Activated T-cell treated with anti-CD3 and anti-CD28 coated beads, Interleukin-2, amount 50 U/mL, for 72 hours (primary cell): ENCODE measurements around the gene TIFAB. TPM values are rescaled to one million over a fixed set of nuclear protein-coding genes. Genes with fewer than 3 reads are reported as not detected.

ENCODE experiments used
- ATAC-seq, 2 donors: fragments of 150-1000 bp; cut with Tn5 transposase; replicated peaks in 1 of 2; 2 replicates each; pipeline ENCODE4 v1.10.0; 2021; ENCODE audit warnings: moderate library complexity in 2 of 2, mild to moderate bottlenecking in 1 of 2
- DNase-seq, 2 donors: peaks; one replicate each; pipeline ENCODE4 v3.0.0; 2021 to 2022; ENCODE audit warnings: mixed read lengths in 1 of 2
- H3K27ac Mint-ChIP-seq: one replicate; pipeline ENCODE4 v1.8.0; 2022; ENCODE audit warnings: mild to moderate bottlenecking, moderate library complexity, mixed read lengths
- H3K27me3 Mint-ChIP-seq: one replicate; pipeline ENCODE4 v1.8.0; 2022; ENCODE audit warnings: low read depth, mixed read lengths
- H3K36me3 Mint-ChIP-seq, 2 donors: one replicate each; pipeline ENCODE4 v1.8.0; 2022; ENCODE audit warnings: mixed read lengths in 2 of 2, mild to moderate bottlenecking in 1 of 2; ENCODE audit not compliant: insufficient read depth in 2 of 2
- H3K4me1 Mint-ChIP-seq: one replicate; pipeline ENCODE4 v1.8.0; 2022; ENCODE audit warnings: low read depth, mixed read lengths
- H3K4me3 Mint-ChIP-seq, 2 donors: one replicate each; pipeline ENCODE4 v1.8.0; 2022; ENCODE audit warnings: mild to moderate bottlenecking in 2 of 2, mixed read lengths in 2 of 2, moderate library complexity in 2 of 2
- H3K9me3 Mint-ChIP-seq, 2 donors: one replicate each; pipeline ENCODE4 v1.8.0; 2022; ENCODE audit warnings: mixed read lengths in 2 of 2
- total RNA-seq, 2 donors: library from RNA; stranded (reverse); gene quantifications; one replicate each; pipeline ENCODE4 v1.2.3, GENCODE V29; 2022

Gene TIFAB
- total RNA-seq, 2 donors from 2014 or later = not detected

- ATAC-seq (no peak), DNase-seq (no peak)
- Mint-ChIP-seq H3K4me3 (no peak overlapping the region), H3K36me3 (no peaks in the 10 kb centered on the region), H3K27ac (no peak overlapping the region), H3K27me3 (peaks cover 19% of the 10 kb centered on the region), H3K4me1 (peaks cover 6% of the 10 kb centered on the region), H3K9me3 (no peaks in the 10 kb centered on the region)
Measured at GRCh38 chr5:135461481-135462151, 9.5 kb upstream of the TIFAB start.

- Mint-ChIP-seq H3K9me3 (no peaks in the 10 kb centered on the region), H3K27me3 (peaks cover 11% of the 10 kb centered on the region), H3K36me3 (no peaks in the 10 kb centered on the region), H3K4me3 (no peak overlapping the region), H3K27ac (no peak overlapping the region), H3K4me1 (peaks cover 4% of the 10 kb centered on the region)
- no peak for ATAC-seq
- no peak for DNase-seq
Measured at GRCh38 chr5:135460246-135461033, 8.3 kb upstream of the TIFAB start.

GRCh38 chr5:135458921-135459331 lies 6.8 kb upstream of the TIFAB start:
- H3K4me1 Mint-ChIP-seq = peaks cover 4% of the 10 kb centered on the region
- ATAC-seq (no peak), DNase-seq (no peak)
- H3K36me3 Mint-ChIP-seq = no peaks in the 10 kb centered on the region
- H3K27ac Mint-ChIP-seq = no peak overlapping the region
- no peak overlapping the region for H3K4me3 Mint-ChIP-seq
- no peaks in the 10 kb centered on the region for H3K9me3 Mint-ChIP-seq
- H3K27me3 Mint-ChIP-seq = peaks cover 2% of the 10 kb centered on the region

GRCh38 chr5:135458356-135458755 lies 6.2 kb upstream of the TIFAB start:
- H3K4me3 Mint-ChIP-seq = no peak overlapping the region
- peaks cover 4% of the 10 kb centered on the region for H3K27me3 Mint-ChIP-seq
- no peaks in the 10 kb centered on the region for H3K36me3 Mint-ChIP-seq
- DNase-seq (no peak), ATAC-seq (no peak)
- no peaks in the 10 kb centered on the region for H3K9me3 Mint-ChIP-seq
- peaks cover 4% of the 10 kb centered on the region for H3K4me1 Mint-ChIP-seq
- H3K27ac Mint-ChIP-seq = no peak overlapping the region

GRCh38 chr5:135457424-135458071 lies 5.4 kb upstream of the TIFAB start:
- Mint-ChIP-seq H3K4me1 (peaks cover 4% of the 10 kb centered on the region), H3K9me3 (no peaks in the 10 kb centered on the region), H3K4me3 (no peak overlapping the region), H3K36me3 (no peaks in the 10 kb centered on the region), H3K27ac (no peak overlapping the region), H3K27me3 (peaks cover 4% of the 10 kb centered on the region)
- peak; percentile 65 to 72 for DNase-seq
- peak; percentile 59 to 66 for ATAC-seq

GRCh38 chr5:135456238-135457099 lies 4.3 kb upstream of the TIFAB start:
- no peak overlapping the region for H3K4me3 Mint-ChIP-seq
- no peaks in the 10 kb centered on the region for H3K9me3 Mint-ChIP-seq
- no peaks in the 10 kb centered on the region for H3K36me3 Mint-ChIP-seq
- DNase-seq (peak in 1 of 2 donors; percentile 13), ATAC-seq (peak; percentile 38 to 64)
- H3K4me1 Mint-ChIP-seq = peaks cover 4% of the 10 kb centered on the region
- peaks cover 4% of the 10 kb centered on the region for H3K27me3 Mint-ChIP-seq
- no peak overlapping the region for H3K27ac Mint-ChIP-seq

- no peak overlapping the region for H3K4me3 Mint-ChIP-seq
- DNase-seq (no peak), ATAC-seq (no peak)
- no peaks in the 10 kb centered on the region for H3K9me3 Mint-ChIP-seq
- H3K36me3 Mint-ChIP-seq = no peaks in the 10 kb centered on the region
- no peak overlapping the region for H3K27ac Mint-ChIP-seq
- peaks cover 4% of the 10 kb centered on the region for H3K27me3 Mint-ChIP-seq
- H3K4me1 Mint-ChIP-seq = peaks cover 4% of the 10 kb centered on the region
Measured at GRCh38 chr5:135455876-135456237, 3.7 kb upstream of the TIFAB start.

GRCh38 chr5:135454946-135455345 lies 2.8 kb upstream of the TIFAB start:
- H3K27me3 Mint-ChIP-seq = peaks cover 4% of the 10 kb centered on the region
- H3K36me3 Mint-ChIP-seq = no peaks in the 10 kb centered on the region
- DNase-seq (no peak), ATAC-seq (no peak)
- H3K4me3 Mint-ChIP-seq = no peak overlapping the region
- peaks cover 4% of the 10 kb centered on the region for H3K4me1 Mint-ChIP-seq
- no peaks in the 10 kb centered on the region for H3K9me3 Mint-ChIP-seq
- H3K27ac Mint-ChIP-seq = no peak overlapping the region

- ATAC-seq = no peak
- Mint-ChIP-seq H3K4me3 (no peak overlapping the region), H3K4me1 (peaks cover 4% of the 10 kb centered on the region), H3K27ac (no peak overlapping the region), H3K9me3 (no peaks in the 10 kb centered on the region), H3K36me3 (no peaks in the 10 kb centered on the region), H3K27me3 (peaks cover 4% of the 10 kb centered on the region)
- DNase-seq = no peak
Measured at GRCh38 chr5:135453613-135454012, 1.5 kb upstream of the TIFAB start.

- H3K27ac Mint-ChIP-seq = no peak overlapping the region
- no peak overlapping the region for H3K4me3 Mint-ChIP-seq
- peaks cover 4% of the 10 kb centered on the region for H3K27me3 Mint-ChIP-seq
- ATAC-seq (no peak), DNase-seq (no peak)
- H3K36me3 Mint-ChIP-seq = no peaks in the 10 kb centered on the region
- H3K9me3 Mint-ChIP-seq = no peaks in the 10 kb centered on the region
- peaks cover 4% of the 10 kb centered on the region for H3K4me1 Mint-ChIP-seq
Measured at GRCh38 chr5:135451581-135452320, 400 bp downstream of the TIFAB start.

GRCh38 chr5:135450952-135451351 lies 1.2 kb downstream of the TIFAB start:
- DNase-seq = no peak
- Mint-ChIP-seq H3K36me3 (no peaks in the 10 kb centered on the region), H3K4me3 (no peak overlapping the region), H3K27ac (no peak overlapping the region), H3K27me3 (peaks cover 4% of the 10 kb centered on the region), H3K4me1 (no peaks in the 10 kb centered on the region), H3K9me3 (no peaks in the 10 kb centered on the region)
- no peak for ATAC-seq

- no peaks in the 10 kb centered on the region for H3K9me3 Mint-ChIP-seq
- H3K36me3 Mint-ChIP-seq = no peaks in the 10 kb centered on the region
- DNase-seq (no peak), ATAC-seq (no peak)
- H3K4me3 Mint-ChIP-seq = no peak overlapping the region
- H3K4me1 Mint-ChIP-seq = no peaks in the 10 kb centered on the region
- peaks cover 4% of the 10 kb centered on the region for H3K27me3 Mint-ChIP-seq
- no peak overlapping the region for H3K27ac Mint-ChIP-seq
Measured at GRCh38 chr5:135450336-135450735, 1.8 kb downstream of the TIFAB start.
